Mucosa of descending colon (tissue), 3 donors: Measurements from ENCODE around the gene PPARD. TPM values are rescaled to one million over a fixed set of nuclear protein-coding genes. Genes with fewer than 3 reads are reported as not detected.

ENCODE experiments used
- ATAC-seq: fragments of 200-7000 bp; cut with Tn5 transposase; one replicate; pipeline ENCODE4 v1.9.1; 2020; ENCODE audit warnings: mild to moderate bottlenecking, moderate library complexity
- DNase-seq, 3 donors: peaks; one replicate each; pipeline ENCODE4 v3.0.0-alpha.2; 2020
- H3K36me3 ChIP-seq: fragments of 200-600 bp; one replicate; pipeline ENCODE4 v1.8.0; 2021; ENCODE audit warnings: low read depth, mild to moderate bottlenecking
- H3K4me1 ChIP-seq: fragments of 200-600 bp; one replicate; pipeline ENCODE4 v1.8.0; 2021; ENCODE audit warnings: low read depth, mild to moderate bottlenecking
- H3K4me3 ChIP-seq: fragments of 200-600 bp; one replicate; pipeline ENCODE4 v1.8.0; 2021; ENCODE audit warnings: mild to moderate bottlenecking
- H3K9me3 ChIP-seq: fragments of 200-600 bp; one replicate; pipeline ENCODE4 v1.8.0; 2021; ENCODE audit warnings: mild to moderate bottlenecking
- intact Hi-C, 2 donors: fragments of 100-400 bp; cut with DNase I in 1 of 2; cut with micrococcal nuclease in 1 of 2; formaldehyde crosslinking; loops; one replicate each; pipeline versions ENCODE4 v1.11.0 to v1.11.1; 2022; cut with DNase I, micrococcal nuclease
- total RNA-seq, 3 donors: library from RNA; stranded (reverse); fragmentation: NEBNext Ultra II Directional in 2 of 3; extraction: Animal tissue kit (Norgen Biotek cat#: 25700) in 2 of 3; gene quantifications; one replicate each; pipeline versions ENCODE4 v1.2.1 to v1.2.4, GENCODE V29; 2021 to 2023
- TF ChIP-seq, protein P1 (sequence below): fragments of 200-600 bp; IDR thresholded peaks from one replicate; pipeline ENCODE4 v1.8.0; 2022; ENCODE audit warnings: antibody characterized with exemption, mild to moderate bottlenecking
- donor health status: DM: no; HTN: no; CAD: no; lungs with moderate emphysema.
- donor health status: DM: no; HTN: no; CAD: no.
- donor health status: DM: no; HTN: yes; CAD: no.

Gene PPARD
- total RNA-seq, 3 donors from 2014 or later = 44.4 to 66.7 (median 65.6) TPM

GRCh38 chr6:35343092-35343834 lies 905 bp downstream of the PPARD start:
- Histone ChIP-seq H3K4me1 (peaks cover 24% of the 10 kb centered on the region), H3K9me3 (no peaks in the 10 kb centered on the region), H3K36me3 (no peaks in the 10 kb centered on the region), H3K4me3 (peak overlapping the region; percentile 50)
- ATAC-seq = peak; percentile 1
- intact Hi-C loops = loop anchor here (5.0 kb wide), 1 partner anchor 104 kb away; no protein-coding TSS in a partner anchor
- DNase-seq = peak; percentile 51 to 68 (median 52)
- TF ChIP-seq, protein P1, sequence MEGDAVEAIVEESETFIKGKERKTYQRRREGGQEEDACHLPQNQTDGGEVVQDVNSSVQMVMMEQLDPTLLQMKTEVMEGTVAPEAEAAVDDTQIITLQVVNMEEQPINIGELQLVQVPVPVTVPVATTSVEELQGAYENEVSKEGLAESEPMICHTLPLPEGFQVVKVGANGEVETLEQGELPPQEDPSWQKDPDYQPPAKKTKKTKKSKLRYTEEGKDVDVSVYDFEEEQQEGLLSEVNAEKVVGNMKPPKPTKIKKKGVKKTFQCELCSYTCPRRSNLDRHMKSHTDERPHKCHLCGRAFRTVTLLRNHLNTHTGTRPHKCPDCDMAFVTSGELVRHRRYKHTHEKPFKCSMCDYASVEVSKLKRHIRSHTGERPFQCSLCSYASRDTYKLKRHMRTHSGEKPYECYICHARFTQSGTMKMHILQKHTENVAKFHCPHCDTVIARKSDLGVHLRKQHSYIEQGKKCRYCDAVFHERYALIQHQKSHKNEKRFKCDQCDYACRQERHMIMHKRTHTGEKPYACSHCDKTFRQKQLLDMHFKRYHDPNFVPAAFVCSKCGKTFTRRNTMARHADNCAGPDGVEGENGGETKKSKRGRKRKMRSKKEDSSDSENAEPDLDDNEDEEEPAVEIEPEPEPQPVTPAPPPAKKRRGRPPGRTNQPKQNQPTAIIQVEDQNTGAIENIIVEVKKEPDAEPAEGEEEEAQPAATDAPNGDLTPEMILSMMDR = no peak

DNA sequence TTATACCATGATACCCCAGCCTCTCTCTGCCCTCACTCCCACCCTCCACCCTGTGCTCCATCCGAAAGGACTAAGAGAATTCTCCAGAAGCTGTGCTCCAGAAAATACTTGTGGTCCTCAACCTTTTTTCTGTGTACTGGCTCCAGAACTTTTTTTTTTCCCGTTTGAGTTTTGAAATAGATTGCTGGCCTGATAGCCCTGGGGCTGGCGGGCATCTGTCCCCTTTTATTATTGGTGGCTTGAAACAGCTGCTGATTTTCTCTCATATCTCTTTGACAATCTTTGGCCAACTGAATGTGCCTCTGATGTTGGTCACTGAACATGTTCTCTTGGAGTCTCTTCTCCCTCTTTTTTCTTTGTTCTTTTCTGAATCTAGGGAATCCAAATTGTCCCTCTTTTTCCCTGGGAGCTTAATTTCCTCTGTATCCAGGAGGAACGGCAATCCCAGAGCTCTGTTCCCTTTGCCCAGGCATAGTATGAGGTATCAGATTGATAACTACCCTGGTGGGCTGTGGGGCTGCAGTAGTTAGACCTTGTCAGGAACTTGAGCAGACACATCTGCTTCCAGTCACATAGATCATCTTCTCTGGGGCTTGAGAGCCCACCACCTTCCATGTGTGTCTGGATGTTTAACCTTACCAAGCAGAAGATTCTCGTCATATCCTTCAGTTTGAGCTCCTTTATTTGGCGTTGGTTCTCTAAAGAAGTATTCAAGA lies 1.6 kb downstream of the PPARD start:
- TF ChIP-seq, protein P1 = no peak
- no peak for DNase-seq
- H3K4me3 ChIP-seq = no peak overlapping the region
- no peaks in the 10 kb centered on the region for H3K9me3 ChIP-seq
- H3K36me3 ChIP-seq = no peaks in the 10 kb centered on the region
- H3K4me1 ChIP-seq = peaks cover 24% of the 10 kb centered on the region
- intact Hi-C loops = loop anchor here (5.0 kb wide), 1 partner anchor 103 kb away; no protein-coding TSS in a partner anchor
- ATAC-seq = no peak

GRCh38 chr6:35351422-35351821 lies 9.1 kb downstream of the PPARD start:
- no peaks in the 10 kb centered on the region for H3K36me3 ChIP-seq
- H3K4me3 ChIP-seq = no peak overlapping the region
- intact Hi-C loops = no loop called here
- TF ChIP-seq, protein P1 = no peak
- ATAC-seq (no peak), DNase-seq (no peak)
- no peaks in the 10 kb centered on the region for H3K9me3 ChIP-seq
- H3K4me1 ChIP-seq = no peaks in the 10 kb centered on the region

- H3K9me3 ChIP-seq = no peaks in the 10 kb centered on the region
- intact Hi-C loops = no loop called here
- H3K36me3 ChIP-seq = no peaks in the 10 kb centered on the region
- no peak overlapping the region for H3K4me3 ChIP-seq
- ATAC-seq (no peak), DNase-seq (no peak)
- TF ChIP-seq, protein P1 = no peak
- H3K4me1 ChIP-seq = no peaks in the 10 kb centered on the region
Measured at GRCh38 chr6:35352735-35353134, 10.4 kb downstream of the PPARD start.

GRCh38 chr6:35354361-35355135 lies 12.2 kb downstream of the PPARD start:
- ATAC-seq (no peak), DNase-seq (no peak)
- no peaks in the 10 kb centered on the region for H3K9me3 ChIP-seq

More at GRCh38 chr6:35354361-35355135, 12.2 kb downstream of the PPARD start:
- intact Hi-C loops = no loop called here
- TF ChIP-seq, protein P1 = no peak
- Histone ChIP-seq H3K4me1 (no peaks in the 10 kb centered on the region), H3K36me3 (no peaks in the 10 kb centered on the region), H3K4me3 (no peak overlapping the region)
